Daoy (cell line): ENCODE measurements around the gene PCK1. TPM values are rescaled to one million over a fixed set of nuclear protein-coding genes. Genes with fewer than 3 reads are reported as not detected.

ENCODE experiments used
- DNase-seq: peaks from one replicate; pipeline ENCODE4 v3.0.0-alpha.2; 2015; ENCODE audit warnings: low read depth
- total RNA-seq: library from RNA; depleted of rRNA; stranded (reverse); fragments of >200 nt; shearing (Covaris generic); gene quantifications from 2 replicates; pipeline ENCODE4 v1.2.3, GENCODE V29; 2014

Gene PCK1
- total RNA-seq, 1 experiment from 2014 or later, result not detected

- DNase-seq, result no peak
Observed at GRCh38 chr20:57559658-57560553, 1.0 kb upstream of the PCK1 start.

DNA sequence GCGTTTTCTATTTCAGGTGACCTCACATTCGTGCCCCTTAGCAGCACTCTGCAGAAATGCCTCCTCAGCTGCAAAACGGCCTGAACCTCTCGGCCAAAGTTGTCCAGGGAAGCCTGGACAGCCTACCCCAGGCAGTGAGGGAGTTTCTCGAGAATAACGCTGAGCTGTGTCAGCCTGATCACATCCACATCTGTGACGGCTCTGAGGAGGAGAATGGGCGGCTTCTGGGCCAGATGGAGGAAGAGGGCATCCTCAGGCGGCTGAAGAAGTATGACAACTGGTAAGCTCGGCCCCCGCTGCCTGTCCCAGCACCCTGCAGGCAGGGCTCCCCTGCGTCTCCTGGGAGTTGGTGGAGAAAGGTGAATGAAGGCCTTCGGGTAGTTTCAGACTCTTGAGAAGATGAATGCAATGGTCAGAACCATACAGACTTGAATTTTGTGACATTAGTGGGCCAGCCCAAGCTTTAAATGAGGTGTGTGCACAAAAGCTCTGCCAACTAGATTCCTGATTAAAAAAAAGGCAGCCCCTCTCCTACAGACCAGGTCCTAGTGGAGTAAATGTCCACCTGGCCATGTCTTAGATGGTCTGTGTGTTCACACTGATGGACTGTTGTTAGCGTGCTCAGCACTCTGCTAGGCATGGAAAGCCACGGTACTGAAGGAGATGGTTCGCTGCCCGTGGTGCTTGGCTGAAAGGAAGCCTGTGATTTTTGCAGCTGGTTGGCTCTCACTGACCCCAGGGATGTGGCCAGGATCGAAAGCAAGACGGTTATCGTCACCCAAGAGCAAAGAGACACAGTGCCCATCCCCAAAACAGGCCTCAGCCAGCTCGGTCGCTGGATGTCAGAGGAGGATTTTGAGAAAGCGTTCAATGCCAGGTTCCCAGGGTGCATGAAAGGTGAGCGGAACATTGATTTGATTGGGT is 708 bp downstream of the PCK1 start:
- DNase-seq, result no peak

DNA sequence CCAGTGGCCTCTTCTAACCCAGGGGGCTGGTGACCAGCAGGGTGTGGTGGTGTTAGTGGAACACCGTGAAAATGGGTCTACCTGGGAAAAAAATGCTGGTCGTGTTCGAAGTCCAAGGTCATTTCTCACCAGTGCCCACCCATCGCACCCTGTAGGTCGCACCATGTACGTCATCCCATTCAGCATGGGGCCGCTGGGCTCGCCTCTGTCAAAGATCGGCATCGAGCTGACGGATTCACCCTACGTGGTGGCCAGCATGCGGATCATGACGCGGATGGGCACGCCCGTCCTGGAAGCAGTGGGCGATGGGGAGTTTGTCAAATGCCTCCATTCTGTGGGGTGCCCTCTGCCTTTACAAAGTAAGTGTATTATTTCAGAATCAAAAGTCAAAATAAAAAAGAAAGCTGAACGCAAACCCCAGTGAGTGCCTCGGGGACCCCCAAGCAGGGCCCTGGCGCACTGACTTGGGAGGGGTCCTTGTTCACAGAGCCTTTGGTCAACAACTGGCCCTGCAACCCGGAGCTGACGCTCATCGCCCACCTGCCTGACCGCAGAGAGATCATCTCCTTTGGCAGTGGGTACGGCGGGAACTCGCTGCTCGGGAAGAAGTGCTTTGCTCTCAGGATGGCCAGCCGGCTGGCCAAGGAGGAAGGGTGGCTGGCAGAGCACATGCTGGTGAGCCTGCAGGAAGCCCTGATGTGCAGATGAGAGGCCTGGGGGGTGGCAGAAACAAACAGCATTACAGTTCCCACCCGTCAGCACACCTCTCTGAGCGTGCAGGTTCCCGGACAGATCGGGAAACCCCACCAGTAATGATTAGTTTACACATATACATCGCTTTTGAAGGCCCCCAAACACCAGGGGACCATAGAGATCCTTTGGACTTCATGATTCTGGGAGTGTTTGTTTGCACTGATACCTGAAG is 1.9 kb downstream of the PCK1 start:
- DNase-seq, result no peak

GRCh38 chr20:57563522-57563921 is 2.6 kb downstream of the PCK1 start:
- DNase-seq, result no peak

GRCh38 chr20:57564180-57564802 is 3.4 kb downstream of the PCK1 start:
- DNase-seq, result no peak

GRCh38 chr20:57564951-57565642 is 4.2 kb downstream of the PCK1 start:
- DNase-seq, result no peak

GRCh38 chr20:57566399-57566798 is 5.5 kb downstream of the PCK1 start:
- DNase-seq, result no peak

DNA sequence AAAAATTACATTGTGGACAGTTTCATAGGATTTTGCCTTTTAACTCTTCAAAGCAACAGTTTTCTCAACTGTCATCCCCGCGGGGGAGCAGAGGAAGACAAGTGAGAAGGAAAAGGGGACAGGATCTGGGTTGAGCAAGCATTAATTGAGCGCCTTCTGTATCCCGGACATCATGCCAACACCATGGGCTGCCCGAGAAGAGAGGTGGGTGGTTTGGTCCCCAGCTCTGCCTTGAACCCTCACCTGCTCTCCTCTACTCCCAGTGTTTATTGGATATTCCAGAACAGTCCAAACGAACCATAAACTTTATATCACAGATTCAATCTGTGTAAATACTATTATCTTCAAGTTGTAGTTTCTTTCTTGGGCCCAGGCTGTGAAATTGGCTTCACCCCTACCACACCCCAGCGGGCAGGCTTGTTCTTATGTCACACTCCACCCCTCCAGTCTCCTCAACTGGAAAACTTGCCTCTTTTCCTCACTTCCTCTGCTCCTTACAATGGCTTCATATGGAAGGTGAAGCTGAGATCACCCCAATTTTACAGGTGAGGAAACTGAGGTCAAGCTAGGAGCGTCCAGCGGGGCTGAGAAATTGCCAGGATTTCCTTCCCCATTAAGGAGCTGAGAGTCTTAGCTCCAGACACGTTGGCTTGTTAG is 6.0 kb downstream of the PCK1 start:
- DNase-seq, result no peak

GRCh38 chr20:57567471-57568079 is 6.7 kb downstream of the PCK1 start:
- DNase-seq, result no peak

DNA sequence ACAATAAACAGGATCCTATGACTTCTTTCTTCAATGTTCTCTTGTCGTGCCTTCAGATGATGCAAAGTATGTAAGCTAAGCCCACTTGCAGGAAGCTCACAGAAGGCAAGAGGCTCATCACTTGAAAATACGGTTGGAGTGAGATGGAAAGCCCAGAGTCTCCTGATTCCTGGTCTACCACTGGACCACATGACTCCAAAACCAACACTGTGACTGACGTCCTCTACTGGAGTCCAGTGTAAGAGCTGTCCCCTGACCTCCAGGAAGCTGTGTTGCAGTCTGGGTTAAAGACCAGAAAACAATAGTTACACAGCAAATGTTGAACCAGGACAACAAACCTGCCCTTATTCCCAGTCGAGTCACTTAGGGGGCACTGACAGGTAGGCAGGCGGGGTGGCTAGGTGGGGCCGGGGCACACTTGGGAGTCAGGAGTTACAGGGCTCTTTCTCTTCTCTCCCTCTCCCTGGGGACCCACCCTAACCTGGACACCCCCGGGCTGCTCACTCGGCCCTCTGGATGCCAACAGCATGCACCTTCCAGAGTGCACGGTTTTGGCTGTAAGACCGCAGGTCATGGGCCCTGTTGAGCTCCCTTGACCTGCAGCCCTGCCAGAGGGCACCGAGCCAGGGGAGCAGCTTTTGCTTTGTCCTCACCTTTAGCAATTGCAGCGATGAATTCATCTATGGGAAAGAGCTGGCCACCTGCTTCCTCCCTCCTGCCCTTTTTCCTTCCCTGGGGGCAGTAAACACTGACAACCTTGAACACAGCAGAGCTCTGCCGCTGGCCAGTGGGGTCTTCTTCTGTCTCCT is 7.4 kb downstream of the PCK1 start:
- DNase-seq, result no peak

GRCh38 chr20:57568960-57569359 is 8.1 kb downstream of the PCK1 start:
- DNase-seq, result no peak

DNA sequence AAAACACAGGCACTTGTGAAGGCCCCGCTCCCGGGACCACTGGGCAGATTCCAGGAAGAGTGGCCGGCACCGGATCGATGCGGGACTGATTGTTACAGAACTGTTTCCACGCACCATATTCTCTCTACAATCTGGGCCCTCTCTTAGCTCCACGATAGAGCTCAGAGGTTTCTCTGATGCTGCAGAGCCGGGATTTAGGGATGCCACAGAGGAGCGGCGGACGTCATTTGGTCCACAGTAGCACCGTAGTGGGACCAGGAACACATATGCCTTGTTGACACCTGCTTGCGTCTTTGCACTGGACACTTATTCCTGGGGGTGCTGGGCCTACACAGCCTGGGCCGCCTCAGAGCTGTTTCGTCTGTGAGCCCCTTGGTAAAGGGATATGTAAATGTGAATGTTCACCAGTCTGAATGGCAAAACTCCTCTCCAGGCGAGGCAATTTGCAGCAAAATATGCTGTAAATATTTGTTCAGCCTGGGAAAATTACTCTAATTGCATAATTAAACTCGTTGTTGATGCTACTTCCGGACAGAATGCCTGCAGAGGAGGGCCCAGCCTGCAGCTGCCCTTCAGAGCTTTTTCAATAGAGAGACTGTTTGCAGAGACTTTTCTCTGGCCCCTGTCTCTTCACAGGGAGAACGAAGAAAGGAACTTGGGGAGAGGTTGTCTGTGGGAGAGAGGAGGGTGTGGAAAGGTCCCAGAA is 9.4 kb downstream of the PCK1 start:
- DNase-seq, result no peak

GRCh38 chr20:57570920-57571319 is 10.0 kb downstream of the PCK1 start:
- no peak for DNase-seq

DNA sequence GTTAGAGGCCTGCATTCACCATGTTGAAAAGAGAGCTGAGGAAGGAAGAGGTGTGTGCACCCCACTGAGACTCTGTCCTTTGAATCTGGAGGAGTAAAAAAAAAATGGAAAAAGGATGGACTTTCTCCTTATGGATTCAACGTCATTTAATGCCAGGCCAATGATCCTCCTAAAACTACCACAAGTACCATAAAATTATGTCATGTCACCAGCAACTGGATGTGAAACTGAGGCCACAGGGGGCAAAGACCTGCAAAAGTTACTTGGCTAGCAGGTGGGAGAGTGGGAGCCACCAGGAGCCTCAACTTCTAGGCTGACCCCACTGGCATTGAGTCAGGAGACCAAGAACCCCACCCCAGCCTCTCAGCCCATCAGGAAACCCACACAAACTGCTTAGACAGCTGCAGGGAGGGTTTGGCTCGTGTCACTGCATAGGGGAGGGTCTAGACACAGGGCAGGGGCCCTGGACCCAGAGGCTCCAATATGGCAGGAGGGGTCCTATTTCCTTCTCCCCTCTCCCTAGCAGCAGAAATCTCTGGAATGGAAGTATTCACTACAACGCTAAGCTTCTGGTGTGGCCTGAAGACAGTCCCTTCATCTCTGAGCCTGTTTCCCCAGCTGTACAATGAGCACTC is 11.0 kb downstream of the PCK1 start:
- DNase-seq, result no peak

- no peak for DNase-seq
Observed at GRCh38 chr20:57573242-57573641, 12.3 kb downstream of the PCK1 start.

- no peak for DNase-seq
Observed at GRCh38 chr20:57573894-57574293, 13.0 kb downstream of the PCK1 start.

DNA sequence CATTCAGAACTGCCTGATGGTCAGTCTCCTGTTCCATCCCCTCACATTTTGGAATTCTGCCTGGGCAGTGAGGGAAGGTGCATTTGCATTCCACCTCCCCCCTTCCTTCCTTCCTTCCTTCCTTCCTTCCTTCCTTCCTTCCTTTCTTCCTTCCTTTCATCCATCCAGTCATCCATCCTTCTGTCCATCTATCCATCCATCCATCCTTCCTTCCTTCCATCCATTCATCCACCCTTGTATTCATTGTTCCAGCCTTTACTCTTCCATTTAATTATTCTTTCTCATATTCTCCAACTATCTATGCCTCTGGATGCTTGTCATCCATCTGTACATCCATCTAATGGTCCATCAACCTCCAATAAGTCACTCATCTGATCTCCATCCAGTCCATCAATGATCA is 14.0 kb downstream of the PCK1 start:
- DNase-seq, result no peak

- no peak for DNase-seq
Observed at GRCh38 chr20:57576002-57576401, 15.1 kb downstream of the PCK1 start.
